Mammary epithelial cell (primary cell): Measurements from ENCODE around the gene ANO2.

Experiments used
- CTCF ChIP-seq, 2 donors: IDR thresholded peaks in 1 of 2; conservative IDR thresholded peaks in 1 of 2; 2 replicates each; pipeline ENCODE4 v1.5.1; 2011 to 2012; ENCODE audit warnings: inconsistent platforms in 2 of 2, low read length in 2 of 2, mild to moderate bottlenecking in 2 of 2, control low read depth in 1 of 2, low read depth in 1 of 2; ENCODE audit not compliant: insufficient read depth in 1 of 2; ENCODE audit errors: extremely low read depth in 1 of 2
- EZH2 ChIP-seq: IDR thresholded peaks from 2 replicates; pipeline ENCODE4 v1.6.1; 2012; ENCODE audit warnings: low read length, inconsistent platforms, borderline replicate concordance

GRCh38 chr12:5578775-5579174, 366.3 kb downstream of the ANO2 start:
- no peak for TF ChIP-seq CTCF (conservative IDR thresholded peaks at IDR 0.05 in 1 of 2, IDR thresholded peaks at IDR 0.05 in 1 of 2; ENCODE audit: extremely low read depth in 1 of 2, insufficient read depth in 1 of 2, low read depth in 1 of 2, low read length in 2 of 2)
- no peak for TF ChIP-seq EZH2
